H1 (cell line): Measurements from ENCODE around the gene PTGES. TPM values are rescaled to one million over a fixed set of nuclear protein-coding genes. Genes with fewer than 3 reads are reported as not detected.

Source experiments
- BACH1 ChIP-seq: IDR thresholded peaks from 2 replicates; pipeline ENCODE4 v1.6.1; 2012; ENCODE audit warnings: low read length, improper control_type of control experiment
- KDM1A ChIP-seq: fragments of 200-600, 300-600 bp; sonication (generic); IDR thresholded peaks from 2 replicates; pipeline ENCODE4 v1.7.1; 2016; ENCODE audit warnings: mild to moderate bottlenecking, low read length, borderline replicate concordance
- KDM4A ChIP-seq: IDR thresholded peaks from one replicate; pipeline ENCODE4 v1.7.1; 2012; ENCODE audit warnings: low read depth, mild to moderate bottlenecking, moderate library complexity, low read length, inconsistent platforms; ENCODE audit not compliant: severe bottlenecking
- MAX ChIP-seq: IDR thresholded peaks from 2 replicates; pipeline ENCODE4 v1.6.1; 2012; ENCODE audit warnings: inconsistent platforms
- POLR2A ChIP-seq, 2 experiments: IDR thresholded peaks; 1 replicate in 1 of 2; 2 replicates in 1 of 2; pipeline ENCODE4 v1.6.1; 2011; ENCODE audit warnings: low read depth in 2 of 2, low read length in 2 of 2, mild to moderate bottlenecking in 2 of 2; ENCODE audit errors: control extremely low read depth in 1 of 2
- POLR2AphosphoS5 ChIP-seq: IDR thresholded peaks from 2 replicates; pipeline ENCODE4 v1.6.1; 2011; ENCODE audit warnings: low read depth, low read length
- SAP30 ChIP-seq: fragments of 300-600 bp; sonication (generic); IDR thresholded peaks from 2 replicates; pipeline ENCODE4 v1.7.1; 2012; ENCODE audit warnings: low read length, moderate library complexity, mild to moderate bottlenecking, inconsistent platforms; ENCODE audit not compliant: insufficient read depth, insufficient replicate concordance
- SIRT6 ChIP-seq: IDR thresholded peaks from one replicate; pipeline ENCODE4 v1.7.1; 2012; ENCODE audit warnings: low read length, inconsistent platforms
- TAF1 ChIP-seq: IDR thresholded peaks from 2 replicates; pipeline ENCODE4 v1.6.1; 2011; ENCODE audit warnings: mild to moderate bottlenecking, low read depth, low read length
- TBP ChIP-seq: IDR thresholded peaks from 2 replicates; pipeline ENCODE4 v1.6.1; 2011; ENCODE audit warnings: low read depth, low read length, improper control_type of control experiment
- TCF12 ChIP-seq: IDR thresholded peaks from 2 replicates; pipeline ENCODE4 v1.6.1; 2011; ENCODE audit warnings: low read depth, mild to moderate bottlenecking, low read length
- polyA plus RNA-seq, 7 experiments: library from polyadenylated mRNA; depleted of rRNA in 3 of 7; stranded (reverse) in 5 of 7; unstranded in 2 of 7; fragments of >200 nt in 5 of 7; fragments of 200-250 nt in 2 of 7; gene quantifications; 1 replicate in 5 of 7; 2 replicates in 1 of 7; 4 replicates in 1 of 7; pipeline versions ENCODE4 v1.2.1 to v1.2.3, GENCODE V29; 2011 to 2013; ENCODE audit warnings: missing spikeins in 2 of 7, mixed read lengths in 2 of 7
- total RNA-seq: library from RNA; stranded (reverse); fragmentation: NEBNext Ultra II Directional; extraction: Animal tissue kit (Norgen Biotek cat#: 25700); gene quantifications from 2 replicates; pipeline ENCODE4 v1.2.1, GENCODE V29; 2021
- TF ChIP-seq, protein P1 (sequence below): IDR thresholded peaks from 2 replicates; pipeline ENCODE4 v1.6.1; 2012; ENCODE audit warnings: inconsistent platforms

Gene PTGES
- total and polyA plus RNA-seq, 2 of the 8 experiments (the other 6 are each of a cell fraction or from before 2014, with no cell fraction given), result 3.2 to 5.1 TPM

DNA sequence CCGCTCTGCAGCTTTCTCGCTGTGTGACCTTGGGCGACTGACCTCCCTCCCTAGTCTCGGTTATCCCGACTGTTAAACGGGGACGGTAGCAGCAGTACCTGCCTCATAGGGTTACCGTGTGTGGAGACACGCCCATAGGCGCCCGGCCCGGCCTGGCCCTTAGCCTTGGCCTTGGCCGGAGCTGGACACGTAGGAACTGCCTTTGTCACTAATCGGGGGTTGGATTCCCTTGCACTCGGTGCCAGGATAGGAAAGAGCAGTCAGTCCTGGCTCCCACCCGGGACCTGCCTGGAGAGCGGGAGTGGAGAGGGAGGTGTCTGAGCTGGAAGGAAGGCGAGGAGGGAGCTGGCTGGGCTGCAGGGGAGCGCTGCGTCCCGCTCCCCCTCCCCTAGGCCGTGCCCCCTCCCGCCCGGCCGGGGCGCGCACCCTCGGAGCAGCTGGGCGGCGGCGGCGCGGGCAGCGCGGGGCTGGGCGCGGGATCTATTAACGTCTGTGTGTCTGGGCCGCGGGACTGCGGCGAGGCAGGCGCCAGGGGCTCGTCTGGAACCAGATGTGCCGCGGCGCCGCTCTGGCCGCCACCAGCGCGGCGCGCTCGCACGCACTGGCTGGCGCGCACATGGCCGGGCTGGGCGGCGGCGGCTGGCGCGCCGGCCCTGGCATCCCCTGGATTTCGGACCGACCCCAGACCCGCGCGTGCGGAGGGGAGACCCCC lies 55.7 kb downstream of the PTGES start (continued):
- no peak for TF ChIP-seq SIRT6
- TF ChIP-seq, protein P1, sequence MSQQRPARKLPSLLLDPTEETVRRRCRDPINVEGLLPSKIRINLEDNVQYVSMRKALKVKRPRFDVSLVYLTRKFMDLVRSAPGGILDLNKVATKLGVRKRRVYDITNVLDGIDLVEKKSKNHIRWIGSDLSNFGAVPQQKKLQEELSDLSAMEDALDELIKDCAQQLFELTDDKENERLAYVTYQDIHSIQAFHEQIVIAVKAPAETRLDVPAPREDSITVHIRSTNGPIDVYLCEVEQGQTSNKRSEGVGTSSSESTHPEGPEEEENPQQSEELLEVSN, result peak; percentile 61
- peak; percentile 75; the same call in 1 of the 2 replicates for TF ChIP-seq KDM1A
- TF ChIP-seq TAF1, result peak; percentile 52; the same call in 1 of the 2 replicates
- no peak for TF ChIP-seq TCF12
- no peak for TF ChIP-seq TBP
- TF ChIP-seq BACH1, result no peak
- no peak for TF ChIP-seq POLR2AphosphoS5
- TF ChIP-seq POLR2A (IDR thresholded peaks at IDR 0.05; ENCODE audit: control extremely low read depth in 1 of 2, low read depth in 2 of 2, low read length in 2 of 2), result peak in 1 of 2 experiments; percentile 67; a peak in 2 of 3 replicates
- peak; percentile 82 for TF ChIP-seq MAX
- peak; percentile 84 for TF ChIP-seq KDM4A
- no peak for TF ChIP-seq SAP30
